Kidney tubule cell (primary cell): ENCODE data around the gene REEP1.

ENCODE experiments used
- DNase-seq: peaks from one replicate; pipeline ENCODE4 v3.0.0-alpha.2; 2018; ENCODE audit warnings: low spot score

Gene REEP1

GRCh38 chr2:86305915-86306254, 31.5 kb downstream of the REEP1 start:
- no peak for DNase-seq

- DNase-seq, result no peak
These were observed 32.1 kb downstream of the REEP1 start for GRCh38 chr2:86305195-86305914.

GRCh38 chr2:86304416-86304815, 33.0 kb downstream of the REEP1 start:
- no peak for DNase-seq

GRCh38 chr2:86302320-86302719, 35.1 kb downstream of the REEP1 start:
- DNase-seq, result no peak

- DNase-seq, result peak; percentile 13
These were observed 35.7 kb downstream of the REEP1 start for GRCh38 chr2:86301711-86302202.

- no peak for DNase-seq
These were observed 36.4 kb downstream of the REEP1 start for GRCh38 chr2:86301009-86301408.

- DNase-seq, result no peak
These were observed 36.9 kb downstream of the REEP1 start for GRCh38 chr2:86300496-86300895.

GRCh38 chr2:86298411-86299390, 38.7 kb downstream of the REEP1 start:
- DNase-seq, result peak; percentile 32

- no peak for DNase-seq
These were observed 39.9 kb downstream of the REEP1 start for GRCh38 chr2:86297382-86298147.

- no peak for DNase-seq
These were observed 40.5 kb downstream of the REEP1 start for GRCh38 chr2:86296947-86297346.

- DNase-seq, result no peak
These were observed 42.4 kb downstream of the REEP1 start for GRCh38 chr2:86295066-86295465.

- DNase-seq, result peak; percentile 63
These were observed 43.8 kb downstream of the REEP1 start for GRCh38 chr2:86293612-86294011.

- no peak for DNase-seq
These were observed 44.6 kb downstream of the REEP1 start for GRCh38 chr2:86292571-86293515.

GRCh38 chr2:86291328-86291662, 46.1 kb downstream of the REEP1 start:
- no peak for DNase-seq

- no peak for DNase-seq
These were observed 46.7 kb downstream of the REEP1 start for GRCh38 chr2:86290596-86291327.

GRCh38 chr2:86286516-86286915, 50.9 kb downstream of the REEP1 start:
- no peak for DNase-seq

- DNase-seq, result no peak
These were observed 51.4 kb downstream of the REEP1 start for GRCh38 chr2:86285981-86286380.

GRCh38 chr2:86285571-86285970, 51.9 kb downstream of the REEP1 start:
- no peak for DNase-seq

- no peak for DNase-seq
These were observed 52.4 kb downstream of the REEP1 start for GRCh38 chr2:86284987-86285386.

GRCh38 chr2:86284401-86284841, 53.0 kb downstream of the REEP1 start:
- peak; percentile 13 for DNase-seq
